Spleen (tissue), 7 donors: ENCODE data around the gene GCK.

ENCODE experiments used
- POLR2A ChIP-seq, 3 donors: fragments of 450-650 bp; IDR thresholded peaks; one replicate each; pipeline ENCODE4 v1.5.1; 2017; ENCODE audit warnings: antibody characterized with exemption in 3 of 3, mild to moderate bottlenecking in 1 of 3
- POLR2AphosphoS5 ChIP-seq, 3 donors: sonication (generic); formaldehyde crosslinking; IDR thresholded peaks; one replicate each; pipeline ENCODE4 v1.5.1; 2017; ENCODE audit warnings: antibody characterized with exemption in 3 of 3
- TF ChIP-seq, protein P1 (sequence below), 11 experiments: fragments of 200-600 bp in 7 of 11; fragments of 450-650 bp in 4 of 11; sonication (generic) in 4 of 11; IDR thresholded peaks in 8 of 11; conservative IDR thresholded peaks in 3 of 11; 1 replicate in 7 of 11; 2 replicates in 4 of 11; pipeline versions ENCODE4 v1.4.0 to v1.8.0; 2016 to 2021; ENCODE audit warnings: antibody characterized with exemption in 11 of 11, inconsistent platforms in 4 of 11, mild to moderate bottlenecking in 1 of 11
- donor health status: DM: no; HTN: no; CAD: no; lungs with moderate emphysema.
- donor health status: DM: no; HTN: no; CAD: no.
- donor health status: DM: no; HTN: no; CAD: no.

DNA sequence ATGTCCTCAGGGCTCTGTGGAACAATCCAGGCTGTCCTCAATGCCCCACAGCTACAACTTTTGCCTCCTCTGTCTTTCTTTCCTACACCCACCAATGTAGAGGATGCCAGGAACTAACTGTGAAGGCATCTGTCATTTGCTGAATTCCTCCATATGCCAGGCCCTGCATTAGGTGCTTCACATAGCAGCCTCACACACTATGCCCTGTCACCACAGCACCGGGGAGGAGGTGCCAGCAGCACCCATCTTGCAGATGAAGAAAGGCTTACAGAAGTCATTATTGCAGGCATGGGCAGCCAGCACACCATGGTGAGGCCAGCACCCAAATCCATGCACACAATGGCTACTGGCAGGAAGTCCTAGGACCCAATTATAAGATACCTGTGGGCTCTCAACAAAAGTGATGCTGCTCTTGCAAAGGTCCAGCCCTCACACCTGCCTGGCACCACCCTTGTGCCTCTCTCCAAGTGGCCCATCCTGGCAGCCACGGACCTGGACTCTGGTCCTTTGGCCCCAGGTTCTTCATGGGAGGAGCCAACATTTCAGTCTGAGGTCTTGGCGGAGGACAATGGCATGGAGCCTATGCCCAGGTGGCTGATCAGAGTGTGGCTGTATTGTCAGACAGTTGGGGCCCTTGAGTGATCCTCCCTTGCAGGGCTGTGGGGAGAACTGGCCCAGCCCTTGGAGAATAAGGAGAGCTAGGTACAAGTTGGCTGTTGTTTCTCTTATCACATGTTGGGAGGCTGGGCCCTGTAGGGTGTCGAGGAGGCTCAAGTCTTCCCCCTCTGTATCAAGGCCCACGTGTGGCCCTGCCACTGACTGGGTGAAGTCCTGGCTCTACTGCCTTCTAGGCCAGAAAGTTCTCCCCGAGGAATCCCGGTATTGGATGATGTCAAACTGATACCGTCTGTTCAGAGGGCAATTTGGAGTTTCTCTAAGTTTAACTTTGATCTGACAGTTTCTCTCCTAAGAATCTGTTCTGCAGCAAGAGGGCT lies 33.8 kb downstream of the GCK start:
- TF ChIP-seq, protein P1, sequence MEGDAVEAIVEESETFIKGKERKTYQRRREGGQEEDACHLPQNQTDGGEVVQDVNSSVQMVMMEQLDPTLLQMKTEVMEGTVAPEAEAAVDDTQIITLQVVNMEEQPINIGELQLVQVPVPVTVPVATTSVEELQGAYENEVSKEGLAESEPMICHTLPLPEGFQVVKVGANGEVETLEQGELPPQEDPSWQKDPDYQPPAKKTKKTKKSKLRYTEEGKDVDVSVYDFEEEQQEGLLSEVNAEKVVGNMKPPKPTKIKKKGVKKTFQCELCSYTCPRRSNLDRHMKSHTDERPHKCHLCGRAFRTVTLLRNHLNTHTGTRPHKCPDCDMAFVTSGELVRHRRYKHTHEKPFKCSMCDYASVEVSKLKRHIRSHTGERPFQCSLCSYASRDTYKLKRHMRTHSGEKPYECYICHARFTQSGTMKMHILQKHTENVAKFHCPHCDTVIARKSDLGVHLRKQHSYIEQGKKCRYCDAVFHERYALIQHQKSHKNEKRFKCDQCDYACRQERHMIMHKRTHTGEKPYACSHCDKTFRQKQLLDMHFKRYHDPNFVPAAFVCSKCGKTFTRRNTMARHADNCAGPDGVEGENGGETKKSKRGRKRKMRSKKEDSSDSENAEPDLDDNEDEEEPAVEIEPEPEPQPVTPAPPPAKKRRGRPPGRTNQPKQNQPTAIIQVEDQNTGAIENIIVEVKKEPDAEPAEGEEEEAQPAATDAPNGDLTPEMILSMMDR (IDR thresholded peaks at IDR 0.05 in 8 of 11, conservative IDR thresholded peaks at IDR 0.05 in 3 of 11), result no peak
- TF ChIP-seq POLR2A (IDR thresholded peaks at IDR 0.05), result no peak
- no peak for TF ChIP-seq POLR2AphosphoS5 (IDR thresholded peaks at IDR 0.05)
